ENCODE measurements around the gene GABRP. TPM values are rescaled to one million over a fixed set of nuclear protein-coding genes. Genes with fewer than 3 reads are reported as not detected.
A peak's percentile ranks its signal among the peaks of the same experiment; 100 is the strongest.

Gene GABRP
- total RNA-seq, 1 experiment from 2014 or later: 1.5 TPM

DNA sequence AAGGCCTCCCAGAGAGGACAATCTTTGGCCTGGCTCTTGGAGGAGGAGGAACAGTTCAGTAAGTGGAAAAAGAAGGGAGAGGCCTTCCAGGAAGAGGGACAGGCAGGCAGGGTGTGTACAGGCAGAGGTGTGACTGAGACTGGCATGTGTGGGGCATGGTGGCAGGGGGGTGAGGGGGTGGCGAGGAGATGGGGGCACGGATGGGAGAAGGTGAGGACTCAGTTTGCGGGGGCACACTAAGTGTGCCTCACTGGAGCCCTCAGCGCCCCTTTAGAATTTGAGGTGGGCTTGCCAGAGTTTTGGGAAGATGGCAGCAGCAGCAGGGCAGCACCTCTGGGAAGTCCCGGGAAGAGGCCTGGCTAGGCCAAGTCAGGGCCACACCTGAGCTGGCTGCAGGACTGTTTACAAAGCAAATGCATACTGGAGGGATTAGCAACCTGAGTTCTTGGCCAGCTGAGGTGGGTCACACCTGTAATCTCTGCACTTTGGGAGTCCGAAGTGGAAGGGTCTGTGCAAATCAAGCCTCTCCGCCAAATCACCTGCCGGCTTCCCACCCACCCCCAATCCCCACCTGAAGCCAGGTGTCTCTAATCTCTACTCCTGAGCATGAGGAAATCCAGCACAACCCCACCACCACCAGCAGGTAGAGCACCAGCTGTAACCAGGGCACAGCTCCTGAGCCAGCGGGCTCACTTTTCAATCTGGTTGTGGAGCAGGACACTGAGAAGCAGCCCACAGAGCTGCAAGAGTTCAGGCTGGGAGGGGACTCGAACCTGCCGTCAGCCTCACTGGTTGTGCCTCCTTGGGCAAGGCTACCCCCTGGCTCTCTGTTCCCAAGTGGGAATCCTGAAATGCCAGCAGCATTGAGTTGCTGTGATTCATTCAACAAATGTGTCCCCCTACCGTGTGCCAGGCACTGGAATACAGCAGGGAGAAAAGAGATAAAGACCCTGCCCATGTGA lies 10.2 kb upstream of the GABRP start:
- no peak overlapping the region for H2BK12ac ChIP-seq (ENCODE audit: insufficient read length, low read depth, low read length)
- no peak overlapping the region for H2BK120ac ChIP-seq (ENCODE audit: low read depth, low read length, poor library complexity, severe bottlenecking)
- no peak overlapping the region for H3K56ac ChIP-seq (ENCODE audit: insufficient read length, low read depth, low read length)
- peak; percentile 64 for DNase-seq
- H3K4me2 ChIP-seq (ENCODE audit: insufficient read depth, insufficient read length, low read length): no peak overlapping the region
- no peak overlapping the region for H4K5ac ChIP-seq (ENCODE audit: insufficient read length, low read depth, low read length)
- H3K9ac ChIP-seq (ENCODE audit: extremely low read depth, insufficient read length, low read length): no peak overlapping the region
- H3K79me1 ChIP-seq (ENCODE audit: insufficient read depth, low read depth, low read length, poor library complexity, severe bottlenecking): no peaks in the 10 kb centered on the region
- no peak overlapping the region for H2BK15ac ChIP-seq (ENCODE audit: low read depth, low read length)
- H3K23ac ChIP-seq (ENCODE audit: insufficient read length, low read depth, low read length): no peak overlapping the region
- H4K91ac ChIP-seq (ENCODE audit: insufficient read length, low read depth, low read length): peak overlapping the region; percentile 80
- H3K27ac ChIP-seq (ENCODE audit: insufficient read length, low read depth, low read length): no peak overlapping the region
- no peak overlapping the region for H3K4ac ChIP-seq (ENCODE audit: low read depth, low read length)
- no peak overlapping the region for H2AK5ac ChIP-seq (ENCODE audit: insufficient read length, low read length)
- H3K18ac ChIP-seq (ENCODE audit: insufficient read length, low read depth, low read length): peak overlapping the region; percentile 61
- no peak overlapping the region for H2BK20ac ChIP-seq (ENCODE audit: low read depth, low read length, poor library complexity, severe bottlenecking)
- no peak overlapping the region for H2AFZ ChIP-seq (ENCODE audit: low read length)
- H3K14ac ChIP-seq (ENCODE audit: insufficient read depth, low read length): peak overlapping the region; percentile 62; the same call in 1 of the 2 replicates
- no peaks in the 10 kb centered on the region for H3K79me2 ChIP-seq (ENCODE audit: insufficient read depth, low read length)
- Mint-ChIP-seq H3K4me3 (peak overlapping the region in 1 of 2 experiments; percentile 15; a peak in 1 of 5 replicates), H3K9me3 (peaks cover 0 to 3% of the 10 kb centered on the region in 2 experiments; a peak in 1 of 5 replicates), H3K27ac (peak overlapping the region; percentile 6 to 90 (median 26)), H3K27me3 (ENCODE audit: low read depth) (no peaks in the 10 kb centered on the region), H3K4me1 (peaks cover 38 to 39% of the 10 kb centered on the region in 2 experiments), H3K36me3 (ENCODE audit: insufficient read depth in 1 of 3, low read depth in 3 of 3) (peaks cover 0 to 3% (median 0%) of the 10 kb centered on the region in 3 experiments; a peak in 2 of 7 replicates)
- no peak overlapping the region for H4K8ac ChIP-seq (replicated peaks; ENCODE audit: insufficient read length, low read depth, low read length)
- no peak overlapping the region for H2BK5ac ChIP-seq (ENCODE audit: insufficient read length, low read length)
- no peak overlapping the region for H3T11ph ChIP-seq (ENCODE audit: low read length)
- TF ChIP-seq CTCF (conservative IDR thresholded peaks at IDR 0.05): no peak
- H3K27me3 ChIP-seq (ENCODE audit: insufficient read depth, low read length): no peaks in the 10 kb centered on the region
- H3K9me3 ChIP-seq (ENCODE audit: control insufficient read depth, low read depth, low read length): no peaks in the 10 kb centered on the region
- no CpG with 5 or more reads among the region's 12 CpGs for WGBS (ENCODE audit: extremely low coverage, insufficient read length, low lambda C conversion rate)
- no peaks in the 10 kb centered on the region for H3K23me2 ChIP-seq (ENCODE audit: insufficient read length, low read depth, low read length, poor library complexity, severe bottlenecking)
- H3K4me1 ChIP-seq (ENCODE audit: insufficient read depth, low read length): peaks cover 6% of the 10 kb centered on the region; the same call in 1 of the 2 replicates
- no peaks in the 10 kb centered on the region for H4K20me1 ChIP-seq (ENCODE audit: control insufficient read depth, insufficient read depth, insufficient read length)
